ENCODE measurements around the gene UPP2. TPM values are rescaled to one million over a fixed set of nuclear protein-coding genes. Genes with fewer than 3 reads are reported as not detected.
A peak's percentile ranks its signal among the peaks of the same experiment; 100 is the strongest.

The UPP2 gene
- total RNA-seq, 1 donor from 2014 or later = not detected

DNA sequence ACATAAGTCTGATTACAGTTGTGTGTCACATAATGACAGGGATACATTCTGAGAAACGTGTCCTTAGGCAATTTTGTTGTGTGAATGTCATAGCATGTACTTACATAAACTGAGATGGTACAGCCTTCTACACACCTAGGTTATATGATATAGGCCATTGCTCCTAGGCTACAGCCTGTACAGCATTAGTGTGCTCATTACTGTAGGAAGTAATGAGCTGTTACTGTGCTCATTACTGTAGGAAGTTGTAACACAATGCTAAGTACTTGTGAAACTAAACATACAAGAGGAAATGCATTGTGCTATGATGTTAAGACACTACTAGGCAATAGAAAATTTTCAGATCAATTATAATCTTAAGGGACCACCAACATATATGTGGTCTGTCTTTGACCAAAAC lies 72.8 kb downstream of the UPP2 start:
- intact Hi-C loops (cut with micrococcal nuclease) = no loop called here
- no peaks in the 10 kb centered on the region for H3K36me3 Mint-ChIP-seq (ENCODE audit: low read depth)
- peaks cover 11% of the 10 kb centered on the region for H3K27me3 Mint-ChIP-seq
- no peaks in the 10 kb centered on the region for H3K4me1 Mint-ChIP-seq
- ATAC-seq (ENCODE audit: low read depth) (no peak), DNase-seq (no peak)
- POLR2A ChIA-PET = interaction anchor here (0.6 kb wide), 1 partner anchor 460 kb away, joined by 5 read pairs; no protein-coding TSS in a partner anchor
- H3K4me3 Mint-ChIP-seq = no peak overlapping the region
- TF ChIP-seq, protein P1, sequence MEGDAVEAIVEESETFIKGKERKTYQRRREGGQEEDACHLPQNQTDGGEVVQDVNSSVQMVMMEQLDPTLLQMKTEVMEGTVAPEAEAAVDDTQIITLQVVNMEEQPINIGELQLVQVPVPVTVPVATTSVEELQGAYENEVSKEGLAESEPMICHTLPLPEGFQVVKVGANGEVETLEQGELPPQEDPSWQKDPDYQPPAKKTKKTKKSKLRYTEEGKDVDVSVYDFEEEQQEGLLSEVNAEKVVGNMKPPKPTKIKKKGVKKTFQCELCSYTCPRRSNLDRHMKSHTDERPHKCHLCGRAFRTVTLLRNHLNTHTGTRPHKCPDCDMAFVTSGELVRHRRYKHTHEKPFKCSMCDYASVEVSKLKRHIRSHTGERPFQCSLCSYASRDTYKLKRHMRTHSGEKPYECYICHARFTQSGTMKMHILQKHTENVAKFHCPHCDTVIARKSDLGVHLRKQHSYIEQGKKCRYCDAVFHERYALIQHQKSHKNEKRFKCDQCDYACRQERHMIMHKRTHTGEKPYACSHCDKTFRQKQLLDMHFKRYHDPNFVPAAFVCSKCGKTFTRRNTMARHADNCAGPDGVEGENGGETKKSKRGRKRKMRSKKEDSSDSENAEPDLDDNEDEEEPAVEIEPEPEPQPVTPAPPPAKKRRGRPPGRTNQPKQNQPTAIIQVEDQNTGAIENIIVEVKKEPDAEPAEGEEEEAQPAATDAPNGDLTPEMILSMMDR (IDR thresholded peaks at IDR 0.05) = no peak
- CTCF ChIA-PET = no interaction called here
- H3K9me3 Mint-ChIP-seq = no peaks in the 10 kb centered on the region
- no peak overlapping the region for H3K27ac Mint-ChIP-seq

DNA sequence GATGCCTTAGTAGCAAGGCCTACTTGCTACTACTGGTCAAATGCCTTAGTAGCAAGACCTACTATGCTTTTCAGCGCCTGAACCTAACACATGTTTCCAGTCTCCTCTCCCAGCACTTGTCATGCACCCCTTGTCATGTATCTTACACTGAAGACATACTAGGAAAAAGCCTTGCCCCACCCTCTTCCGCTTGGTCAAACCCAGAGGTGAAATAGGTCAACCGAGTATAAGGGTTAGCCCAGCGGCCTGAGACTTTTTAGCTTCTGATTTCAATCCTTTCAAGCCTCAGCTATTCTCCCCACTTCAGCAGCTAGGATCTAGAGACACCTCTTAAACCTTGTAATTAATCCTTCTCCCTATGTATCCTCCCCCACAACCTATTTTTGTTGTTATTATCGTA lies 73.3 kb downstream of the UPP2 start:
- POLR2A ChIA-PET = interaction anchor here (0.6 kb wide), 1 partner anchor 460 kb away, joined by 5 read pairs; no protein-coding TSS in a partner anchor
- intact Hi-C loops (cut with micrococcal nuclease) = no loop called here
- peaks cover 2% of the 10 kb centered on the region for H3K4me1 Mint-ChIP-seq
- CTCF ChIA-PET = no interaction called here
- DNase-seq = no peak
- H3K9me3 Mint-ChIP-seq = no peaks in the 10 kb centered on the region
- ATAC-seq (ENCODE audit: low read depth) = no peak
- peaks cover 11% of the 10 kb centered on the region for H3K27me3 Mint-ChIP-seq
- H3K27ac Mint-ChIP-seq = no peak overlapping the region
- TF ChIP-seq, protein P1 (IDR thresholded peaks at IDR 0.05) = no peak
- H3K4me3 Mint-ChIP-seq = no peak overlapping the region
- no peaks in the 10 kb centered on the region for H3K36me3 Mint-ChIP-seq (ENCODE audit: low read depth)

DNA sequence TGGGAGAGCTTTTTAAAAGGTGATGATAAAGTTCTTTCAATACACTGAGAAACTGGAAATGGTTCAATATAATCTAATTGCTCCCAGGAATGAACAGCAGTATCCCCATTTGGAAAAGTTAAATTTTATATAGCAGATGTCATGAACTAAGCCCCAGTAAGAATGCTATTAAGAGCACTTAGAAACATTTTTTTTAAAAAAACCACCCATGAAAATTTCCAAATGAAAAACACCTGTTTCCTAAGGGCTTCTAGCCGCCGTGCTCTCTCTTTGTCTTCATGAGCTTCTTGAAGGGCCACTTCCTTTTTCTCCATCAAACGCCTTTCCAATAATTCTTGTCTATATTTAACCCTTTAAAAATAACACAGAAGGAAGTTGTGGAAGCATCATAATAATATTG lies 77.0 kb downstream of the UPP2 start:
- no peak for DNase-seq
- no peak for ATAC-seq (ENCODE audit: low read depth)
- ChIA-PET POLR2A (interaction anchor here (0.7 kb wide), 1 partner anchor 574 kb away, joined by 3 read pairs; no protein-coding TSS in a partner anchor), CTCF (interaction anchor here (1.0 to 4.8 kb wide), 4 partner anchors 123 to 576 kb away, joined by 3 to 58 read pairs (median 14); no protein-coding TSS in a partner anchor)
- H3K27ac Mint-ChIP-seq = no peak overlapping the region
- intact Hi-C loops (cut with micrococcal nuclease) = loop anchor here (1.0 to 2.0 kb wide), 2 partner anchors 566 to 576 kb away; no protein-coding TSS in a partner anchor
- peaks cover 16% of the 10 kb centered on the region for H3K27me3 Mint-ChIP-seq
- no peaks in the 10 kb centered on the region for H3K9me3 Mint-ChIP-seq
- no peaks in the 10 kb centered on the region for H3K36me3 Mint-ChIP-seq (ENCODE audit: low read depth)
- no peak overlapping the region for H3K4me3 Mint-ChIP-seq
- peaks cover 2% of the 10 kb centered on the region for H3K4me1 Mint-ChIP-seq
- TF ChIP-seq, protein P1 (IDR thresholded peaks at IDR 0.05) = no peak

DNA sequence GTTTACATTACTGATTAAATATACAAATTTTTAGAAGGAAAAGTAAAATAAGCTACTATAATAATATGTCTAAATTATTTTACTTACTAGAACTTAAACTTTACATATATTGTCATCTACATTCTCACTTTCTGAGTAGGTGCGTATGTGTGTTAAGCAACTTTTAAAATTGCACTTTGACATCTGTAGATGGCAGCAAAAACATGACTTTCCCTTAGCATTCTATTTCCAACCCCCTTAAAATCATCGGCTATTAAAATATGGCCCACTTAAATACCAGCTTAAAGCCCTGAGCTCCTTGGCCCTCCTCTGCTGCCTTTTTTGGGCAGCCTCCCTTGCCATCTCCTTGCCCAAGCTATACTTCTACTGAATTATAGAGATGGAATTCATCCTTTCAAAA lies 78.0 kb downstream of the UPP2 start:
- Mint-ChIP-seq H3K9me3 (no peaks in the 10 kb centered on the region), H3K27me3 (peaks cover 16% of the 10 kb centered on the region), H3K4me3 (no peak overlapping the region), H3K27ac (no peak overlapping the region), H3K36me3 (ENCODE audit: low read depth) (no peaks in the 10 kb centered on the region), H3K4me1 (peaks cover 2% of the 10 kb centered on the region)
- ATAC-seq (ENCODE audit: low read depth) (no peak), DNase-seq (no peak)
- TF ChIP-seq, protein P1 (IDR thresholded peaks at IDR 0.05) = no peak
- ChIA-PET POLR2A (interaction anchor here (0.7 kb wide), 1 partner anchor 573 kb away, joined by 3 read pairs; no protein-coding TSS in a partner anchor), CTCF (interaction anchor here (1.0 to 4.8 kb wide), 8 partner anchors 9 to 575 kb away, joined by 3 to 58 read pairs (median 6); partner anchors contain the start of genes CCDC148 and PKP4)
- intact Hi-C loops (cut with micrococcal nuclease) = loop anchor here (1.0 to 2.0 kb wide), 2 partner anchors 565 to 575 kb away; no protein-coding TSS in a partner anchor

DNA sequence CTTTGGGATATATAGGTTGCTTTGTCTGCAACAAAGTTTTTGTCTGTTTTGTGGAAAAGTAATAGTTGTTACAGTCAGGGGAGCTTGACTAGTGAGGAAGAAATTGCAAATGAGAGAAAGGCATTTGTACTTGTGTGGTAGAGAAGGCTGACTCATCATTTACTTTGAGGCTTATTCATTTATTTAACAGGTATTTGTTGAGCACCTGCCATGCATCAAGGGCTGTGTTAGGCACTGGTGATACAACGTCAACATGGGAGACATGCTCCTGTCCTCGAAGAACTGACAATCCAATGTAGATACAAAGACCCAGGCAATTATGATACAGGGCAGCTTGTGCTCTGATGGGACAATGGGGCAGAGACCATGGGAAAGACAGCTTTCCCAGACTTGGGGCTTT lies 79.5 kb downstream of the UPP2 start:
- ChIA-PET POLR2A (no interaction called here), CTCF (interaction anchor here (4.0 to 4.8 kb wide), 2 partner anchors 564 to 573 kb away, joined by 19 to 58 read pairs; no protein-coding TSS in a partner anchor)
- H3K4me1 Mint-ChIP-seq = peaks cover 2% of the 10 kb centered on the region
- H3K9me3 Mint-ChIP-seq = no peaks in the 10 kb centered on the region
- intact Hi-C loops (cut with micrococcal nuclease) = no loop called here
- ATAC-seq (ENCODE audit: low read depth) (no peak), DNase-seq (no peak)
- peaks cover 10% of the 10 kb centered on the region for H3K27me3 Mint-ChIP-seq
- H3K27ac Mint-ChIP-seq = peak overlapping the region; percentile 0
- TF ChIP-seq, protein P1 (IDR thresholded peaks at IDR 0.05) = no peak
- no peaks in the 10 kb centered on the region for H3K36me3 Mint-ChIP-seq (ENCODE audit: low read depth)
- H3K4me3 Mint-ChIP-seq = no peak overlapping the region
